ENCODE measurements around the gene UST. TPM values are rescaled to one million over a fixed set of nuclear protein-coding genes. Genes with fewer than 3 reads are reported as not detected.

The UST gene, protein sequence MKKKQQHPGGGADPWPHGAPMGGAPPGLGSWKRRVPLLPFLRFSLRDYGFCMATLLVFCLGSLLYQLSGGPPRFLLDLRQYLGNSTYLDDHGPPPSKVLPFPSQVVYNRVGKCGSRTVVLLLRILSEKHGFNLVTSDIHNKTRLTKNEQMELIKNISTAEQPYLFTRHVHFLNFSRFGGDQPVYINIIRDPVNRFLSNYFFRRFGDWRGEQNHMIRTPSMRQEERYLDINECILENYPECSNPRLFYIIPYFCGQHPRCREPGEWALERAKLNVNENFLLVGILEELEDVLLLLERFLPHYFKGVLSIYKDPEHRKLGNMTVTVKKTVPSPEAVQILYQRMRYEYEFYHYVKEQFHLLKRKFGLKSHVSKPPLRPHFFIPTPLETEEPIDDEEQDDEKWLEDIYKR
- 0.37 and 0.61 TPM in 2 replicates for total RNA-seq (2014; rRNA removed; shearing (Covaris generic); ENCODE audit: low replicate concordance)

GRCh38 chr6:148746363-148747144 is at the start of gene UST:
UST (plus strand) TSS chr6:148747030; CDS start chr6:148747431, 401 bp downstream.
- in situ Hi-C loops (cut with HindIII; ENCODE audit: low pct_unique_long_range_greater_than_20kb, low sequenced_read_pairs), result no loop called here
- peak; percentile 82 for DNase-seq (ENCODE audit: low read depth)

DNA sequence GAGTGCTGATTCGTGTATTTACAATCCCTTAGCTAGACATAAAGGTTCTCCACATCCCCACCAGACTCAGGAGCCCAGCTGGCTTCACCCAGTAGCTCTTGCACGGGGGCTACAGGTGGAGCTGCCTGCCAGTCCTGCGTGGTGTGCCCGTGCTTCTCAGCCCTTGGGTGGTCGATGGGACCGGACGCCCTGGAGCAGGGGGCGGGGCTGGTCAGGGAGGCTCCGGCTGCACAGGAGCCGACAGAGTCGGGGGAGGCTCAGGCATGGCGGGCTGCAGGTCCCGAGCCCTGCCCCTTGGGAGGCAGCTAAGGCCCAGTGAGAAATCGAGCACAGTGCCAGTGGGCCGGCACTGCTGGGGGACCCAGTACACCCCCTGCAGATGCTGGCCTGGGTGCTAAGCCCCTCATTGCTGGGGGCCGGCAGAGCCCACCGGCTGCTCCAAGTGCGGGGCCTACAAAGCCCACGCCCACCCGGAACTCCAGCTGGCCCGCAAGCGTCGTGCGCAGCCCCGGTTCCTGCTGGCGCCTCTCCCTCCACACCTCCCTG is 48.9 kb upstream of the UST start:
- in situ Hi-C loops (cut with HindIII; ENCODE audit: low pct_unique_long_range_greater_than_20kb, low sequenced_read_pairs), result no loop called here
- no peak for DNase-seq (ENCODE audit: low read depth)

- DNase-seq (ENCODE audit: low read depth), result no peak
- in situ Hi-C loops (cut with HindIII; ENCODE audit: low pct_unique_long_range_greater_than_20kb, low sequenced_read_pairs), result no loop called here
Measured at GRCh38 chr6:148698671-148699180, 48.1 kb upstream of the UST start.

DNA sequence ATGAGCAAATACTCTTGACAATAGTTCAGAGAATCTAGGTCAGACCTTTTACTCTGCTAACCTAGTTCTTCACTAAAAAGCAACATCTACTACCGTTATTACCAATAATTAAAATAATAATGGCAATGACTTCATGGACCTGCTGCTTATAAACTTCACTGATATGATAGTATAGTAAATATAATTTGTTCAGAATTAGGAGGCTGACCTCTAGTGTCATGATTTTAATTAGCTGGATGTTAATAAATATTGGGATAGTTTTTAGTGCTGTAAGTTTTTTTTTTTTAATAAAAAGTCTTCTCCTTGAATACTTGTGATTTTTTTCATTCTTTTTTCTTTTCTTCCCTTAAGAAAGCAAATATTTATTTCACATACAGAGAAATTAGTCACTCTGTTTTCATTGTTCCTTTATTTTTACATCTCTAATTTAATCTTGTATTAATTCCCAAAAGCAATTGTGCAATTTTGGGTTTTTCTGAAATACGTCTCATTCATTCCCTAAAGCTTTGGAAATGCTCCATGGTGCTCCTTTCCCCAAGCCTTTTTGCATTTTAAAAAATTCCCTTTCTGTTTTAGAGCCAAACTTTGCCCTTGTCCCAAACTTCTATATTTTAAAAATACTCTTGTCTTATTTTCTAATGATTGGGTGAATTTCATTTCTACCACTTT is 46.6 kb upstream of the UST start:
- in situ Hi-C loops (cut with HindIII; ENCODE audit: low pct_unique_long_range_greater_than_20kb, low sequenced_read_pairs), result no loop called here
- no peak for DNase-seq (ENCODE audit: low read depth)

DNA sequence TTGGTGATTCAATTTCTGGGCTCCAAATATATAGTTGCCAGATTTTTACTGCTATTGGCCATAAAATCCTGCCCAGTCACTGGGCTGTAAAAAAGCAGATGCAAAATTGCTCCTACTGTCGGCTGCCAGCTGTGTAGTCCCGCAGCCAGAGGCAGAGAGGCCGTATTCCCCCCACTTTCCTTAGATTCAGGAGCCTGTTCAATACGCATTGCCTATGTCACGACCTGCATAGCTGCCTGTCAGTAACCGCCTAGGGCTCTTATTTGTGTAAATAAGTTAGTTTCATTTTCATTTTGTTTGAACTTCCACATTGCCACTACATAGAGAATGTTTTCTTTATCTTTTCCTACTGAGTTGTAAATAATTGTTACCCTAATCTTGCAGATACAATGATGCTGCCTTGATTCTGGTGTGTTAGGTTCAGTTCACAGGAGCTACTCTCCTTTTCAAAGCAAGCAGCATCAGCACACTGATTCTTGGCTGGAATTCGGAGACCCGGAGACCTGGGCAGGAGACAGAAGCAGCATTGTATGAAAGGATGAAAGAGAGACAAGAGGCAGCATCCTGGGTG is 46.0 kb upstream of the UST start:
- in situ Hi-C loops (cut with HindIII; ENCODE audit: low pct_unique_long_range_greater_than_20kb, low sequenced_read_pairs), result no loop called here
- DNase-seq (ENCODE audit: low read depth), result no peak

DNA sequence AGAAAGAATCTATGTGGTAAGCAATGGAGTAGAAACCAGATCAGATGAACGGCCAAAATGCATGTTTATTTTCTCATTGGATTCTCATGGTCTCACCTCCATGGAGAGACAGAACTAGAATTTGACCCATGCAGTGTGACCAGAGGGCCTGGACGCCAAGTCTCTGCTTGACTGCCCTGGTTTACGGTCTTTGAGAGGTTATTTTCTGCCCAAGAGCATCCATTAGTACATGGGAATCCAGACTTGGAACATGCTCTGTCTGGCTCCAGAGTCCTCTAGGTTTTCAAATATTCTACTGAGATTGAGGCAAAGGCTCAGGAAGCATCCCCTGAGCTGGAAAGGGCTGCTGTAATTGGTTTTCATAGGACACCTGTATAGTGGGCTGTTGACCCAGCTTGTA is 45.5 kb upstream of the UST start:
- in situ Hi-C loops (cut with HindIII; ENCODE audit: low pct_unique_long_range_greater_than_20kb, low sequenced_read_pairs), result no loop called here
- no peak for DNase-seq (ENCODE audit: low read depth)

- in situ Hi-C loops (cut with HindIII; ENCODE audit: low pct_unique_long_range_greater_than_20kb, low sequenced_read_pairs), result no loop called here
- no peak for DNase-seq (ENCODE audit: low read depth)
Measured at GRCh38 chr6:148703900-148704299, 42.9 kb upstream of the UST start.

- in situ Hi-C loops (cut with HindIII; ENCODE audit: low pct_unique_long_range_greater_than_20kb, low sequenced_read_pairs), result no loop called here
- DNase-seq (ENCODE audit: low read depth), result no peak
Measured at GRCh38 chr6:148704400-148705246, 42.2 kb upstream of the UST start.

GRCh38 chr6:148708707-148709106 is 38.1 kb upstream of the UST start:
- no peak for DNase-seq (ENCODE audit: low read depth)
- in situ Hi-C loops (cut with HindIII; ENCODE audit: low pct_unique_long_range_greater_than_20kb, low sequenced_read_pairs), result no loop called here

GRCh38 chr6:148709577-148709976 is 37.3 kb upstream of the UST start:
- no peak for DNase-seq (ENCODE audit: low read depth)
- in situ Hi-C loops (cut with HindIII; ENCODE audit: low pct_unique_long_range_greater_than_20kb, low sequenced_read_pairs), result no loop called here

GRCh38 chr6:148711833-148712654 is 34.8 kb upstream of the UST start:
- DNase-seq (ENCODE audit: low read depth), result no peak
- in situ Hi-C loops (cut with HindIII; ENCODE audit: low pct_unique_long_range_greater_than_20kb, low sequenced_read_pairs), result no loop called here

DNA sequence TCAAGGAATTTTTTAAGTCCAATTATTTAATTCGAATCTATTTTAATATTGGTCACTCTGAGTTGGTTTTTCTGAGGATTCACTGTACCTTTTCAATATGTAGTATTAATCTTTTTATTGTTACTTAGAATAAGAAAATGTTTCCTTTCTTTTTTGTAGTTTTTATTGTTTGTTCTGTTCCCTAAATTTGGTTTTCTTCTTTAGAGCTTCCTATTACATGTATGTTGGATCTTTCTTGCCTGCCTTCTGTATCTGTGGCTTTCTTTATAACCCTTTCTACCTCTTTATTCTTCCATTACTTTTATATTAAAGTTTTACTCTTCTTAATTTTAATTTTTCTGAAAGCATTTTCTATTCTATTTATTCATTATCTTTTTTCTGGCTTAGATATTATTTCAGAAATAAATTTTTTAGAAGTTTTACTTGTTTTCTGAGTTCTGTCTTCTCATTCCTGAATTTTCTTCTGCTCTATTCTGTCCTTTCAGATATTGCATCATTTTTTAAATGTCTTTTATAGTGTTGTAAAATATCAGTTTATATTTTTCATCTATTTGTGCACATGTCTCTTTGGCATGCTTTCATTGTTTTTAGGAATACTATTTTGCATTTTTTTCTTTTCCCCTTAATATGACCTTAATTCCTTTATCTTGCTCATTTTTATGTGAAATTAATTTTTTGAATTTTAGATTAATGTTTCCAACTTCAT is 33.6 kb upstream of the UST start:
- DNase-seq (ENCODE audit: low read depth), result no peak
- in situ Hi-C loops (cut with HindIII; ENCODE audit: low pct_unique_long_range_greater_than_20kb, low sequenced_read_pairs), result no loop called here

- DNase-seq (ENCODE audit: low read depth), result no peak
- in situ Hi-C loops (cut with HindIII; ENCODE audit: low pct_unique_long_range_greater_than_20kb, low sequenced_read_pairs), result no loop called here
Measured at GRCh38 chr6:148713921-148714320, 32.9 kb upstream of the UST start.

GRCh38 chr6:148716811-148717210 is 30.0 kb upstream of the UST start:
- DNase-seq (ENCODE audit: low read depth), result no peak
- in situ Hi-C loops (cut with HindIII; ENCODE audit: low pct_unique_long_range_greater_than_20kb, low sequenced_read_pairs), result no loop called here

- no peak for DNase-seq (ENCODE audit: low read depth)
- in situ Hi-C loops (cut with HindIII; ENCODE audit: low pct_unique_long_range_greater_than_20kb, low sequenced_read_pairs), result no loop called here
Measured at GRCh38 chr6:148720406-148720805, 26.4 kb upstream of the UST start.

- in situ Hi-C loops (cut with HindIII; ENCODE audit: low pct_unique_long_range_greater_than_20kb, low sequenced_read_pairs), result no loop called here
- DNase-seq (ENCODE audit: low read depth), result no peak
Measured at GRCh38 chr6:148720897-148721296, 25.9 kb upstream of the UST start.

All from Caki2 (cell line).